HG02588 (cell line): ENCODE data around the gene MRPL19.
A peak's percentile ranks its signal among the peaks of the same experiment; 100 is the strongest.

ENCODE experiments used
- ATAC-seq: cut with Tn5 transposase; IDR thresholded peaks from one replicate; pipeline ENCODE4 v1.9.1; 2021; ENCODE audit warnings: mild to moderate bottlenecking, moderate library complexity; ENCODE audit not compliant: unreplicated experiment

The MRPL19 gene

DNA sequence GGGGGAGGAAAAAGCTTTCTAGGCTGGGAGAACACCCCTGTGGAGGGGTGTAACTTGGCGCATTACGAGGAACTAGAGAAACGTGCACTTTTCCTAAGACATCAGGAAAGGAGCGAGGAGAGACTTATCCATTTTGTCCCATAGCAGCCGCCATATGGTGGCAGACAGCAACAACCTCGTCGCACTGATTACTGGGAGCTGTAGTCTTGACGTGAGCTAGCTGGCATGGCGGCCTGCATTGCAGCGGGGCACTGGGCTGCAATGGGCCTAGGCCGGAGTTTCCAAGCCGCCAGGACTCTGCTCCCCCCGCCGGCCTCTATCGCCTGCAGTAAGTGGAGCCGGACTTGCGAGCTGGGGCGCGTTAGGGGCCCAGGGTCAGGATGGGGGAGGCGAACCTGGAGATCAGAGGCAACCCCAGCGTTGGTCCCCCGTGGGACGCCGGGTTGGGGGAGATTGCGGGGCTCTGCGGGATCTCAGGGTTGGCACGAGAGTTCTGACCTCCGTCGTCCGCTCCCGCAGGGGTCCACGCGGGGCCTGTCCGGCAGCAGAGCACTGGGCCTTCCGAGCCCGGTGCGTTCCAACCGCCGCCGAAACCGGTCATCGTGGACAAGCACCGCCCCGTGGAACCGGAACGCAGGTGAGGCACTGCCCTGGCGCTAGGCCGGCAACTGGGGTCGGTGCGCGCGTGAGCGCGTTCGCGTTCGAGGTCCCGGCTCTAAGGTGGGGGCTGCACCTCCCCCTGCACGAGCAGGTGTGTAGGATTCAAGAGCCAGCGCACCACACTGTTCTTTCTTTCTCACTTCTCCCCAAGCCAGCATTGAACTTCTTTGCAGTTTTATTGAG is at the start of gene MRPL19:
TSS of gene MRPL19 (plus strand) at position 201 of the 843 bp plus-strand sequence. CDS start at position 226, 25 bp downstream.
- ATAC-seq, result peak; percentile 96

DNA sequence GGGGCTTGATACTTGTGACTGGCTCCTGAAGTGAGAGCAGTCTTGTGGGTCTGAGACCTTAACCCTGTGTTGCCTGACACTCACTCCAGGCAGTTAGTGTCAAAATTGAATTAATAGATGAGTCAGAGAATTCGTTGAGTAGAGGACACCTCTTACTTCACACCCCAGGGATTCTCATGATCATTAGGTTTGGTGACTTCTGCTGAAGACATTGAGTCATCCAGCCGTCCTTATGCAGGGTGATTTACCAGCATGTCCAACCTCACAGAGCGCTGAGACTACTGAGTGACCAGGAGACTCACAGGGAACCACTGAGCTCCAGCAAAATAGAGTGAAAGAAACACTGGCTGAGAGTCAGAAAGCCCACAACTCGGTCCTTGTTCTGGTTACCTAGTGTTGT is 49.8 kb upstream of the MRPL19 start:
- no peak for ATAC-seq

DNA sequence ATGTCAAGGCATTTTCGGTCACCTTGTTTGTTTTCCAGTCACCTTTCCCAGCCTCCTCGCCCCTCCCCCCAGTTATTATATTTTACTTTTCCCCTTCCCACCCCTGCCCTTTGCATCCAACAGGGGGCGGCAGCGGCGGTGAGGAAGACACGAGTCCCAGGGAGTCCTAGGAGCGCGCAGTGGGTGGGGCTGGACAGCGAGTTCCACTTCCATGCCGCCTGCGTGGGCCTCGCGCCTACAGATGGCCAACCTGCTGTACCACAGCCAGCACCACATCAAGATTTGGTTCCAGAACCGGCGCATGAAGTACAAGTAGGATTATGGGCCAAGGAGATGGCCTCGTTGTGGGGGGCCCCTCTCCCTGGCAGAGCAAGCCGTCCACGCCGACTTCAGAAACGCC is 48.6 kb upstream of the MRPL19 start:
- ATAC-seq, result no peak

DNA sequence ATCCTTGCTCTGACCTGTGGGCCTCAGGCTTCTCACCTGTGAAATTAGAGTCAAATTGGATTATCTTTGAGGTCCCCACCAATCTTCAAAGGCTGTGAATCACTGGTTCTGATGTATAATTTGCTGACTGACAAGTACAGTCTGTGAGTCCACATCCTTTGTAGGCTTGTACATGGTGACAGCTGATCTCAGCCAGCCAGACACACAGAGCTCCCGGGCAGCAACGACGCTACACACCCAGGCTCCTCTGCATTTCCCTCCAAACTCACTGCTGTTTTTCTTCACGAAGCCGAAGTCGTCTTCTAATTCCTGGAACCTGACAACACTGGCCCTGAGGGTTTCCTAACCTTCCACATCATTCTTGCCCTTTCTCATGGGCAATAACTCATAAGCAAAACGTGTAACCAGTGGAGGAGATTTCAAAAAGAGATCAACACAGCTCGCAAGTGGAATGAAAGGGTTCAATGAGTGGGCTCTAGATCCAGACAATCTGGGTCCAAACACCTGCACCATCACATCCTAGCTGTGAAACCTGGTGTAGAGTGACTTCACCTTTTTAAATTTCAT is 47.9 kb upstream of the MRPL19 start:
- no peak for ATAC-seq

DNA sequence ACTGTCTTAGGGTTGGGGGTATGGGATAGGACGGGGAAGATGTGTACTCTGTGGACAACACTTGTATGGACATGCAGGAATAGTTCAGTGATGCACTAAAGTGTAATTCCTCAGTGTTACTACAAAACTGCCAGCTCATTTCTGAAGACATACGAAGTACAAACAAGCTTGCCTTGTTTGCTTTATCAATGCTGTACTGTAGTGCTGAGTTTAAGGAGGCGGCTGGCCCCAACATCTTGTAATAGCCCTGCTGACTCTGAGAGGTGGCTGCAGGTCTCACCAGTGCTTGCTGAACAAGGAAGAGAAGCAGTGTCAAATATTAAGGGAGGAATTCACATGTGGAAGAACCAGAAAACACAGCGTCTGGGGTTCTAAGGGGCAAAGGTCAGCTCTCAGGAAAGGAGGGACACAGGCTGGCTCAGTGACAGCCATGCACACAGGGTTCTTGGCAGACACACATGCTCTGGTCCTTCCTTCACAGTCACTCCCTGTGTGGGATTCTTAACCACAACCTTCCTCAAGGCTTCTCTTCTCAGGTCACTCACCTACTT is 46.0 kb upstream of the MRPL19 start:
- ATAC-seq, result no peak

DNA sequence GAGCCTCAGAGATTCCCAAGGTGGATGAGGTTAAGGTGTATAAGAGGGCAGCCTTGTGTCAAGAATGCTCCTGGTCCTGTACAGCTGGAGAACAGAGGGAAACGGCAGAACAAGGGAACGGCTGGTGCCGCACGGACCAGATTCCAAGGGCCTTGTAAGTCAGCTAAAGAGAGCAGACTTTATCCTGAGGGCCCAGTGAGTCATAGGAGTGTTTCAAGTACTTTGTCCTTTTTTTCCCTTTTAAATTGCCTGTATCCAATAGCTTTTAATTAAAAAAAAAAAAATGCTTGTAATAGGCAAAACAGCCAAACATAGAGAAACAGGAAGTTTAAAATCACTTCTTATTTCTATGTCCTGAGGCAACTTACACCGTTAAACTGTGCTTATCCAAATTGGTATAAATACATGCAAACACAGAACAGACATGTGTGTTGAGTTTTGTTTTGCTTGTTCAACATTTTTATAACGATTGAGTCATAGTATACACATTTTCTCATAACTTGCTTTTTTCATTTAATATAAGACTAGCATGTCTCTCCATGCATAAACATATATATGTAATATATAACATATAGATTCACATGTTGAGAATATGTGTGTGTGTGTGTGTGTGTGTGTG is 43.8 kb upstream of the MRPL19 start:
- no peak for ATAC-seq

DNA sequence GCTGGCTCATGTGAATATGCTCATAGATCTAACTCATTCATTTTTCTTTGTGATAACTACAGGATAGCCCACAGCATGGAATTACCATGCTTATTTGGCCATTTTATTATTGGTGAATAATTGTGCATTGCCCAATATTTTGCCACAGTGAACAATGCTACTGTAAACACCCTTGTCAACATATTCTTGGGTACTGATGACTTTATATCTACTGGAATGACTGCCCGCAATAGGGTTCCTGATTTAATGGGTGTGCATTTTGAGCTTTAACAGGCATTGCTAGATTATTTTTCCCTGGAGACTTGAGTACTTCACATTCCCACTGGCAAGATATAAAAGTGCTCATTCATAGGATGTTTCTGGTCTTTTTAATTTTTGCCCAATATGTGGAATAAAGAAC is 43.1 kb upstream of the MRPL19 start:
- ATAC-seq, result no peak

DNA sequence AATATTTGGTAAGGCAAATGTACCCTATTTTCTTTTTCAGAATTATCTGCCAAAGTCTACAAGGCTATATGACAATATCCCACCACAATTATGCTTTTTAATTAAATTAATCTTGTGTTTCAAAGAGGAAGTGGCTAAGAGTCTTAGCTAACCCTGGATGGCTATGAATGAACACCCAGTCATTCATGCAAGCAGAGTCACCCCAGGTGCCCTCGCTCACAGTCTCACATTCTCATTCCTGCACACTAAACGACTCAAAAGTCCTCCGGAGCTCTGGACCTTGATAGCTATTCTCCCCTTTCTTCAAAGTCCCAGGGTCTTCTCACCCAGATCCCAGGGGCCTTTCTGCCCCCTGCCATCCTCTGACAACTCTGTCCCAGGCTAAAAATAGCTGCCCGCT is 42.1 kb upstream of the MRPL19 start:
- no peak for ATAC-seq

DNA sequence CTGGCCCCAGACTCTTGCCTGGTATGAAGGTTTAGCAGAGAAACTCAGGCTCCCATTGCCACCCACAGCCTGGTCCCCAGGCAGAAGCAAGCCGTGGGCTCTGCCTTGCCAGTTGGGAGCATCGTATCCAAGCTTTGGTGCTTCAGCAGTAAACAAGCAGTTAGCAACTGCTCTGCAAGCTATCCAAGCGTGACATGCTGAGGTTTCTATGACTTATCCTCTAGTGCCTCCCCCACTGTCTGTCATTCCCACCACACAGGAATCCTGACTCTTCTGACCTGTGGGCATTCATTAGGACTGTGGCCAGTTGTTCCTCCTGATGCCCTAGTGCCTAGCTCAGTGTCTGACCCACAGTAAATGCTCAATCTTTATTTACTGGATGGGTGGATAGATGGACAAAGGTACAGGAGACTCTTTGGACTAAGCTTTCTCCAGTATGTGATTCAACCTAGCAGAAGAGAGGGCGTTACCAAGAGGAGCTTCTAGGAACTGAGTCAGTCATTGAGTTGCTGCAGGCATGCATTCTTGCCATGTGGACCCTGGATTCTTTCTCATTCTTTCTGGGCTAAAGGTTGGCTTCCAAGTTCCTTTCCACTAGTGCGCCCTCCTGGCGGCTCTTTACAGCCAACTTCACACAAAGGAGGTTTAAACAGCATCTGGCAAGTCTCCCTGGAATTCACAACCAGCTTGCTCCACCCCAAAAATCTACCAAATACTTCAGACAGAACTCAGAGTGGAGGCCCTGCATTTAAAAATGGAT is 40.6 kb upstream of the MRPL19 start:
- ATAC-seq, result no peak

DNA sequence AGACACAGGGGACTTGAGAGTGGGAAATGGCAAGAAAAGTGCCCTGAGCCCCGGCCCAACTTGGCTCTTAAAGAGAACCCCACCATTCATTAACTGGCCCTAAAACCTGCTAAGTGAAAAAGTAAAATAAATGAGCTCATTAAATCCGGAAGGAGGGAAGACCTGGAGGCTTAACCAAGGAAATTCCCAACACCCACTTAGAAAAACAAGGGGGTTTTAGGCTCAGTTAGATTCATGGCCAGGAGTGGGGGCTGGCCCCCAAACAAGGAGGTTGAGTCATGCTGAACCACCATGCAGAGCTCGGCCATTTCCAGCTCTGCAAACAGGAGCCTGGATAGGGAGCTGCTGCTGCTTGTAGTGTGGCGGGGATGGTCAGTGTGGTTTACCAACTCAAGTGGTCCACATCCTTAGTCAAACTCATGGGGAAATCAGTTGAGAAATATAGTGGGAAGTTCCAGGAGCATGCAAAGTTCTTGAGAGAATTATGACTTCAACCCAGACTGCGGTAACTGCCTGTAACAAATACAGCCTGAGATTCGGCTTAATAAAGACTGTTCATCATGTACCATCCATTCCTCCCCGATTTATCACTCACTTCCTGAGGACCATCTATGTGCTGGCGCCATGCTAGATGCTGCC is 39.7 kb upstream of the MRPL19 start:
- ATAC-seq, result no peak

DNA sequence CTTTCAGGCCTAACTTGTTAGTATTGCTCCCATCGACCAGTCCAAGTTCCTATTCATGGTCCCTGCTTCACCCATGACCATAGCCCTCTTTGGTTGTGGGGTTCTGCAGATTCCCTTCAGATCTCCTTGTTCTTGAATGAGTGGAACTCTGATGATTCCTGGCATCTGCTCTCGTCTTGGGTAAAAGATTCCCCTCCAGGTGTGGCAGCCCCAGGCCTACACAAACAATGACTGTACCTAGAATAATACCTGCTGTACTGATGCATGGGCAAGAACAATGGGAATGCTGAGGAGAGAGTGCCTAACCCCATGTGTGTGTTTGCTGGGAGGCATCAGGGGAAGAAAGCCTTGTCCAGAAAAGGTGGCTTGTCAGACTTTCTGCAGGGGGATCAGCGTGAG is 39.2 kb upstream of the MRPL19 start:
- ATAC-seq, result no peak

DNA sequence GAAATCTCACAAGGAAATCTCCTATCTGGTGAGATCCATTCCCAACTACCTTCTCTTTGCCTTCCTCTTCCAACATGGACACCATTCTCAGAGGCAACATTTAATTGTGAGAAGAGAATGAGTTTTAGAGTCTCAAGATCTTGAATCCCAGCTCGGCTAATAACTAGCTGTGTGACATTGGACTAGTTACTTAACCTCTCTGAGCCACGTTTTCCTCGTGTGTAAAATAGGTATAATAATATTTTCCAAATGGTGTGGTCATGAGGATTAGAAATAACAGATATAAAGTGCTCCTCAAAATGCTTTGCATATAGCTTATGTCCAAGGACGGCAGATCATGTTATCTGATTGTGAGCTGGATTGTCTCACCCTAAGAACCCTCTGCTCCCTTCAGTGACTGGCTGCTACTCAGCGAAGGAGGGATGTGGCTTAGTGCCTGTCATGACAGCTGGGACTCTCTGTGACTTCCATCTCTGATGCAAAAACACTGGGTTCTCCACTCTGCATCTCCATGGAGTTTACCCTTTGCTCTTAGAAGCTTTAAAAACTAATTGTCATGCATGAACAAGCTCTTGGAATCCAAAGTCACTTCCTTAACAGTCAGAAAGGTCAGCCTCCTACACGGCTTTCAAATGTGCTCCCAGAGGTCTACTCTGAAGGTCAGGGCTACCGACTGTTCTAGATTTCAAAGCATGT is 38.4 kb upstream of the MRPL19 start:
- ATAC-seq, result no peak

DNA sequence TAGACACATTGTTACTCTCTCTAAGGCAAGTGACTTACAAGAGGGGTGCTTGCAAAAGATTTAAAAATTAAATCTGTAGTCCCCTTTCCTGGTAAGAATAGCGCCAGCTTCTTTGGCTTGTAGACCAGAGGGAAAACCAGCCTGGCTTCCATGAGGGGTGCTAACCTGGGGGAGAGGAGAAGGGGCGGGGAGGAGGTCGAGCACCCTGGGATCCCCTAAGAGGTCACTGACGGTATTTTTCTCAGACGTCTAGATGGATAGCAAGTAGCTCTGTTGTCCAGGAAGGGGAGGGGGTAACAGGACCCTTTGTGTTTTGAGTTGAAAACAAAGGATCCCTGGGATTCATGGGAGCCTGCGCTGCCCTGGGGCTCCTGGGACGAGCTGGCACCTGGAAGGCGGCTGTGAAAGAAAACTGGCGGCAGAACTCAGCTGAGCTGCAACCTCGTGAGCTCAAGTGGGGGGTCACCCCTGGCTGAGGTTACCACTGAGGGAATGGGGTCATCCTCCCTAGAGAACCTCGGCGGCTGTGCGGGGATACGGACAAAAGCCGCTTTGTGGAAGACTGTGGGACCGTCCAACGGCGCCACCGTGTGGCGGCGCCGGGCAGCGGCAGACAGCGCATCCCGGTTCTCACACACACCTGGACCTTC is 37.8 kb upstream of the MRPL19 start:
- ATAC-seq, result peak; percentile 72

DNA sequence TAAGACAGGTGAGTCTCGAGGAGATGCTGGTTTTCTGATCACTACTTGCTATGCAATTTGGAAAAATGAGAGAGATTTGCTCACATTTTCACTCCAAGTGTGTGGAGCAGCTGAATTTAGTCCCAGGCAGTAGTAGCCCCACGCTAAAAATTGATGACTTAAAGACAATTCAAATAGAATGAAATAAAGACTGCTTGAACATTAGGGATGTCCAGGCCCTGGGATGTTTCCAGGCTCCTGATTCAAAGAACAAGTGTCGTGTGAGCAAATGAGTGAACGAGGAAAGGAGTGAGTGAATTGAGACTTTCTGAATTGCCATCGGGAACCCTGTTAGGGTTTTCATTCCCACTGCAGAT is 37.3 kb upstream of the MRPL19 start:
- ATAC-seq, result no peak

DNA sequence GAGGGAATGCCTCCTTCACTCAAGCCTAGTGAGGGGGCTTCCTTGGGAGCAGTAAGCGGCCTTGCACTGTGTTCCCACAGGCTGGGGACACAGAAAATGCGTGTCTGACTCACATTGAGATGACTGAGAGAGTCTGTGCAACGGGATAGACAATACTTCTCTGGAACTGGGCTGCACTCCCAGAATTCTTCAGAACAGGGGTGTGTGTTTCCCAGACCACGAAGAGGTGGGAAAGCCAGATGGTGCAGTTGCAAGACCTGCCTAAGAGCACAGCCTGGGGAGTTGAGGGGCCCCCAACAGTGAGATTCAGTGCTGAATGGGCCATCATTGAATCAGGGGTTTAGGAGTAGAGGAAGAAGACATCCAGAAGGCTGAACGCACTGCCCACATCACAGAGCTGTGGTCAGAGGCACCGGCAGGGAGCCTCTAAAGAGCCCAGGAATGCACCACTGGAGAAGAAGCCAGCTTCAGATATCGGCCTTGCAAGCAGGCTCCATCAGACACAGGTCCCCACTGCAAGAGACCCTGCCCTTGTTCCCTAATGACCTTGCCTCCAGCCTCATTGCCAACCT is 36.6 kb upstream of the MRPL19 start:
- no peak for ATAC-seq

DNA sequence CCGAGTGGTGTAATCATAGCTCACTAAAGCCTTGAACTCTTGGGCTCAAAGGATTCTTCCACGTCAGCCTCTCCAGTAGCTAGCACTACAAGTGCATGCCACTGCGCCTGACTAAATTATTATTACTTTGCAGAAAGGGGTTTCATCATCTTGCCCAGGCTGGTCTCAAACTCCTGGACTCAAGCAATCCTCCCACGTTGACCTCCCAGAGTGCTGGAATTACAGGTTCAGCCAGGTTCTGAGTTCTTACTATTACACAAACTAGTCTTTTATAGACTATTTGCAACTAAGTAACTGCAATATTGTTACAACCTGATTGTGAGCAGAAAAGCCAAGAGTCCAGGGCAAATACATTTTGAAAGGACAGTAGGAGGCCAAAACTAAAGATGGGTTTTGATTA is 35.9 kb upstream of the MRPL19 start:
- ATAC-seq, result no peak

DNA sequence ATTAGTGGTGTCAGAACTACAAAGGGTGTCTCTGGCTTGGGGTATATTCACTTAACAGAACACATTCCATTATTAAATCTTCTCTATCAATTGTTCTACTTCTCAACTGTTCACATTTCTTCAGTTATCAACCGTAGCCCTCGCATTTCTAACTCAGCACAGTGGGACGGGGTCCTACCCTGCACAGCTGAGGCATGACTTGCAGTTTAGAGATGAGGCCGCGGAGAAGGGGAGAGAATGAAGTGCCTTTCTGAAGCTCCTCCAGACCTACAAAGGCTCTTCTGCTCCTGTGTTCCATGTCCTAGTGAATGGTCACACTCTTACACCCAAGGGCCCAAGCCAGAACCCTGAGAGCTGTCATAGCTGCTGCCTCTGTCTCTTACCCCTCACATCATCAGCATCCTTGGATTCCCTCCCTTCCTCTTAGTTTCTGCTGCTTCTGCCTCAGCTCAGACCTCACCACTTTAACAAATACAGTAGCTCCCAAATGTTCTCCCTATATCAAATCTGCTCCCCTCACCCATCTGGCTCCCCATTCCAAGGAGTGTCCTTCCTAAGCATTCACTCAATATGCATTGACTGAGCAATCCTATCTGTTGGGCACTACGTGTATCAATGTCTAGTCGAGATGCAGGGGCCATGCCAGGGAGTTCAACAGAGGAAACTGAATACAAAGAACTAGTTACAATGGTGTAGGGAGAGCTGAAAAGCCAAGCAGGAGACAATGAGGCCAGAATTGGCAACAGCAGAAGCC is 34.3 kb upstream of the MRPL19 start:
- ATAC-seq, result no peak

DNA sequence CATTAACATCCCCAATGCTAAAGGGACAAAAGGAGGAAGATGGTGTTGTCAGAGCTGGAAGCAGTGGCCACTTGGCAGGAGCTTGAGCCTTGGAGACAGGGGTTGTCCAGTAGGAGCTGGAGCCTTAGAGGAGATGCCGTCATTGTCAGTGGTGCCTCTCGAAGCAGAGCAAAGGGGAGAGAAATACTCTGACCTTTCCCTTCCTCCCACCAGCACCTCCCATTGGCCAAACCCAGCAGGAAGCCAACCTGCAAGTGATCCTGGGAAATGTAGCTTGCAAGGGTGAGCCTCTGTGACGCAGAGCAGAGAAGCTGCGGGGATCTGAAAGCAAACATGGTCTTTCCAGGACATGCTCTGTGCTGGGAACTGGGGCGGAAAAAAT is 33.7 kb upstream of the MRPL19 start:
- no peak for ATAC-seq
